GM21528 (cell line): ENCODE results near the gene AFAP1.
A peak's percentile ranks its signal among the peaks of the same experiment; 100 is the strongest.

Experiments
- ATAC-seq: cut with Tn5 transposase; IDR thresholded peaks from one replicate; pipeline ENCODE4 v1.9.1; 2021; ENCODE audit warnings: mild to moderate bottlenecking, moderate library complexity; ENCODE audit not compliant: unreplicated experiment, low FRiP score

Gene AFAP1, protein sequence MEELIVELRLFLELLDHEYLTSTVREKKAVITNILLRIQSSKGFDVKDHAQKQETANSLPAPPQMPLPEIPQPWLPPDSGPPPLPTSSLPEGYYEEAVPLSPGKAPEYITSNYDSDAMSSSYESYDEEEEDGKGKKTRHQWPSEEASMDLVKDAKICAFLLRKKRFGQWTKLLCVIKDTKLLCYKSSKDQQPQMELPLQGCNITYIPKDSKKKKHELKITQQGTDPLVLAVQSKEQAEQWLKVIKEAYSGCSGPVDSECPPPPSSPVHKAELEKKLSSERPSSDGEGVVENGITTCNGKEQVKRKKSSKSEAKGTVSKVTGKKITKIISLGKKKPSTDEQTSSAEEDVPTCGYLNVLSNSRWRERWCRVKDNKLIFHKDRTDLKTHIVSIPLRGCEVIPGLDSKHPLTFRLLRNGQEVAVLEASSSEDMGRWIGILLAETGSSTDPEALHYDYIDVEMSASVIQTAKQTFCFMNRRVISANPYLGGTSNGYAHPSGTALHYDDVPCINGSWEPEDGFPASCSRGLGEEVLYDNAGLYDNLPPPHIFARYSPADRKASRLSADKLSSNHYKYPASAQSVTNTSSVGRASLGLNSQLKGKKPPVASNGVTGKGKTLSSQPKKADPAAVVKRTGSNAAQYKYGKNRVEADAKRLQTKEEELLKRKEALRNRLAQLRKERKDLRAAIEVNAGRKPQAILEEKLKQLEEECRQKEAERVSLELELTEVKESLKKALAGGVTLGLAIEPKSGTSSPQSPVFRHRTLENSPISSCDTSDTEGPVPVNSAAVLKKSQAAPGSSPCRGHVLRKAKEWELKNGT

DNA sequence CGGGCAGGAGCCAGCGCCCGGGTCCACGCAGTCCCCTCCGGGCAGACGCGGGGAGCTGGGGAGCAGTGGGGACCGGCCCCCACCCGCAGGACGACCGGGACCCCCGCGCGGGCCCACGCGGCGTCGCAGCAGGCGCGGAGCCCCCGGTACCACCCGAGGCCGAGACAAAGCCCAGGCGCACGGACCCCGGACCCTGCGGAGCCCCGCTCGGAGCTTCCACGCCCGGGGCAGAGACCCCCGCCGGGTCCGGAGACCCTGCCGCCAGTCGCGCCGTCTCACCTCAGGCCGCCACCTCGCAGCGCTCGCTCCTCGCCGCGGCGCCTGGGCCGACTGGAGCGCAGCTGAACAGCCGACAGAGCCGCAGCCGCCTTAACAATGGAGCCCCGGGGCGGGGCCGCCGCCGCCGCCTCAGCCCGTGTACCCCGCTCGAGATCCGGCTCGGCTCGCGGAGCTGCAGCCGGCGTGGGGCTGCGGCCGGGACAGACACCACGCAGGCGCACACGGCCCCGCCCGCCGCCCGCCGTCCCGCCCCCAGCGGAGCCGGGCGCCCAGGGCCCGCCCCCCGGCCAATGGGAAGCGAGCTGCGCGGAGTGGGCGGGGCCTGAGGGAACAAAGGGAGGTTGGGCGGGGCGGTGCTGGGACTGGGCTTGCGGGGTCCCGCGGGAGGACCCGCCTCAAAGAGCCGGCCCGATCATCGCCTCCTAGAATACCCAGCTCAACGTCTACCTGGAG lies at the start of gene AFAP1:
AFAP1 (minus strand) TSS at position 485 of the 732 bp plus-strand sequence. CDS start 67,783 bp downstream, outside the sequence.
- peak; percentile 86 for ATAC-seq

DNA sequence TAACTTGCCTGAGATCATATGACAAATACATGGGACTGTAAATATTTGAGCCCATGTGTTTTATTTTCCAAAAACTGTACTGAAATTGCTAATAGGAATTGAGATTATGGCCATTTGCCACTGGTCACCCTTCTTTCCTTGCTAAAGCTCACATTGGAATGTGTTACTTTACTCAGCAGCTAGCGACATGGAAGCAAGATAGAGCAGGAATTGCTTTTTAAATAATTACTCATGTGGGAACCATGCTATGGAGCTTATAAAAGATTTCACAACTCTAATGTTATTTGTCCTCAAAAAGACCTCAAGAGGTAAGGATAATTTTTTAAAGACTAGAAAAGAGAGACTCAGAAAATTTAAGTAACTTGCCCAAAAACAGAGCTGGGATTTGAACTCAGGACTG lies 48.8 kb upstream of the AFAP1 start:
- no peak for ATAC-seq

DNA sequence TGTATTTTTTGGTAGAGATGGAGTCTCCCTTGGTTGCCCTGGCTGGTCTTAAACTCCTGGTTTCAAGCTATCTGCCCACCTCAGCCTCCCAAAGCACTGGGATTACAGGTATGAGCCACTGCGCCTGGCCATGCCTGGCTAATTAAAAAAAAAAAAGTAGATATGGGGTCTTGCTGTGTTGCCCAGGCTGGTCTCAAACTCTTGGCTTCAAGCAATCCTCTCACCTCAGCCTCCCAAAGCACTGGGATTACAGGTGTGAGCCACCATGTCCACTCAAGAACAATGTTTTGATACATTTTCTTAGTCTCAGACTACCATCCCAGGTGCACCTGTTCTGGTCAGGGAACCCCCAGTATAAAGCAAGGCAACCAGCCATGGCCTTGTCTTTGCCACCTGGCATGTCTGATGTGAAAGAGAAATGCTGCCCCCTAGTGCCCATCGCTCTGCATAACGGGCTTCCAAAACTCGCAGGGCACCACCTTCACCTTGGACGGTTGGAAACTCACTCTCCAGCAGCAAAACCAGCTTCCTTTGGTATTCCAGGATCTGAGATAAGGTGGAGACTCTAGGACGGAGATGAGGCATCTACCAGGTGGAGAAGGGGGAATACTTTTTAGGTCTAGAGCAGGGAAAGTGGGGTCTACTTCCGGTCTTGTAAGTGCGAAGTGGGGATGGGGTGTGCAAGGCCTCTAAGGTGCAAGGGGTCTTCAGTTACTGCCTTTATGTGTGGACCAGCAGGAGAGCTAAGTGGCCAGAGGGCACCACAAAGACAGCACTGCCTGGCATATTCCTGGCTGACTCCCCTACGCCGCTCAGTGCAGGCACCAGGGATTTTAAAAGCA lies 47.7 kb upstream of the AFAP1 start:
- peak; percentile 77 for ATAC-seq

DNA sequence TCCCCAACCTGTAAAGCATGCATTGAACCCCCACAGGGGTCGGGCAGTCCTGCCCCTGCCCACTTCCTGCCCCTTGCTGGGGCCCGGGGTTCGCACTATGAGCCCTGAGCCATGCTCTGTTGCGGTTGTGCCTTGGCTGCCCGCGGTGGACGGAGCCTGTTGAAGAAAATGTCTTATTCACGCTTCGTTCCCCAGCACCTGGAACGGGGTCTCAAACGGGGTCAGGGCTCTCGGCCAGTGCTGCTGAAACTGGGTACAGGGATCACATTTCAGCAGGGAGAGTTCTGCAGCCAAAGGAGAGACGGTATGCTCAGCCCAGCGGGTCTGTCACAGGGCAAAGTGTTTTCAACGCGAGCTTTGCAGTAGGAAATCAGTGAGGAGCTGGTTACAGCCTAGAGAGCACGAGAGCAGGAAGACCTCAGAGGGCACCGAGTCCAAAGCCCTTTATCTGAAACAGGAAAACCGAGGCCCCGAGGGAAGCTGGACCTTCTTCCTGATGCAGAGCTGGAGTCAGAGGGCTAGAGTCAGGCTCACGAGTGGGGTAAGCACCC lies 46.3 kb upstream of the AFAP1 start:
- no peak for ATAC-seq

DNA sequence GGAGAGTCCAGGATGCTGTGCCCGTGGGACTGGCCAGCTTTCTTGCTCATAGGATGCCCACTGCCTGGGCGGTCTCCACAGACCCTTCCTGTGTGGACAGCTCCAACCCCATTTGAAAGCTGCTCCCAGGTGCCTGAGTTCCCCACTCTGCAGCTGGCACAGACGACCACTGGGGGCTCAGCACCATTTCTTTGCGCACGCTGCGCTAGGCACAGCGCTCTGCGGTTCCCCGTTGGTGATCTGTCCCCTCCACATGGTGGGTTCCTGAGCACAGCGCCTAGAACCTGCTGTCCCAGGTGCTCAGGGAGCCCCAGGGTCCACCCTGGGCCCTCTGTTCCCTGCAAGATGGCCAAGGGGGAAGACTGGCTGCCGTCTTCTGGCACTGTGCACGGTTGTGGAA lies 45.4 kb upstream of the AFAP1 start:
- no peak for ATAC-seq

DNA sequence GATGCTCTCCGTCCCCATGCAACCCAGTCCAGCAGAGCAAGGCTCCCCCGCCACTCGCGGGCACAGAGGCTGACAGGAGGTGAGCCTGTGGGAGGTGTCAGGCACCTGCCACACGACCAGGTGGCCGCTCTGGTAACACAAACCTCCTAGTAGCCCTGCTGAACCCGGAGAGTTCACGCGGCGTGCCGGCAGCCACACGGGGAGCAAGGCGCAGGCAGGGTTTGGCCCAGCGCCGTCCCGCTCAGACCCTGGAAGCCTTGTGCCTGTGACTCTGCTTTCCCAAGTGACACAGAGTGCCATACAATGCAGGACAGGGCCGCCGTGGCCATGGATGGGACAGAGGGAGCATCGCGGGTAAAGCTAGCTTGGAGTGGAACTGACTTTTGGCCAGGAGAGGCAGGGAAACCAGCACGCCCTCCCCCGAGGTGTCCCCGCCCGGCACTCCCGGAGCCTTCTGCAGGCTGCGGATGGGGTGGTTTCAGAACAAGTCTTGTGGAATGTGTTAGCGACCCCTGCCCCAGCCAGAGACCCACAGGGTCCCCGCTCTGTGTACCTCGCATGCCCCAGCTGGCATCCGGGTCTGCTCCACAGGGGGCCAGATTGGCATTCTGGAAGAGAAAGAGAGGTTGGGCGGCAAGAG lies 44.7 kb upstream of the AFAP1 start:
- ATAC-seq: no peak

DNA sequence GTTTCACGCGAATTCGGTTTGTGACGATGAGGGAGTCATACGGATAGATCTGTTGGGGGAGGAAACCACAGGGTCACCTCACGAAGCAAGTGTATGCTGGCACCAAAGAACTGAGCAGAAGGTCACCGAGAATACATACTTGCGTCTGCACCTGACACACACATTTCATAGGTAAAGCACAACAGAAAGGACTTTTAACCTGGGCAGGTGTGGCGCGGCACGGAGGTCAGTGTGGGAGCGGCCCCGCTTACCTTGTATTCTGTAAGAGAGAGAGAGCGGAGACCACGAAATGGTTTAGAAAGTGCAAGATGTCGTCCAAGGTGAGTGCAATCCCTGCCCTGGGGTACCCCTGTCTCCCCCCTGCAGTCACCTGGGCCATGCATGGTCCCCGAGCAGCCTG lies 43.6 kb upstream of the AFAP1 start:
- ATAC-seq: no peak

DNA sequence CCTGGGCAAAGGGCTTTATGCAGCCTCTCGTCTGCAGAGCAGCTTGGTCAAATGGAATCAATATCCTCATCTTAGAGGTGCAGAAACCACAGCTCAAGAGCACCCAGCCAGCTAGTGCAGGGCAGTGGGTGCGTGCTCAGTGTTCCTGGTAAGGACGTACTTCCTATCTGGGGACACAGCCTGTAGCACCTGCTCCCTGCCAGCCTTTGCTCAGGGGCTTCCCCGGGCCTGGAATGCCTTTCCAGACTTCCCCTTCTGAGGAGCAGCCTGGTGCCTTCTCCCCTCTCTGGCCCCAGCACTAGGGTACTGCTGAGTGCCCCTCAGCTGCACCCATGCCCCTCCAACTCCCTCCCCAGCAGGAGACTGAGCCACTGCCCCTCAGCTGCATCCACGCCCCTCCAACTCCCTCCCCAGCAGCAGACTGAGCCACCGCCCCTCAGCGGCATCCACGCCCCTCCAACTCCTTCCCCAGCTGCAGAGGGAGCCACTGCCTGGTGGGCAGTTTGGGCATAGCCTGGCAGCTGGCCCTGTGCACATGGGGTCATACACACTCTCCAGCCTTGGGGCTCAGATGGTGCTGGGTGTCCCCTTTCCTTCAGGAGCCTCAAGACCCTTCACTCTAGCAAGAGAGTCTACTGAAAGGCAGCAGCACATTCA lies 42.2 kb upstream of the AFAP1 start:
- ATAC-seq: no peak

DNA sequence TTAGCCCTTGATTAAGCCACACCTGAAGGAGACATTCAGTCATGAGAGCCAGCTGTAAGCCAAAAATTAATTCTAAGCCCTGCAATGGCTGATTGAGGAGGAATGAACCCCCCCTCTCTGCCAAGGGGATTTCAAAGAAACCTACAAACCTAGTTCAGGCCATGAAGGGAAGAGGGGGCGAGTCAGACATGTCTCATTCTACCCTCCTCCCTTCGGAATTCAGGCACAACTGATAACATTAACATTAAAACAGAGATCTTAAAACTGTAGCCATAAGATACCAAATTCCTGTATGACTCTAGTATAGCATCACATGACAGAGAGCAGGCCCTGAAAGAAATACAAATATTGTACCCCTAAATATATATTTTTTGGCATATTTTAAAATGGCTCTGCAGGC lies 40.4 kb upstream of the AFAP1 start:
- ATAC-seq: no peak

DNA sequence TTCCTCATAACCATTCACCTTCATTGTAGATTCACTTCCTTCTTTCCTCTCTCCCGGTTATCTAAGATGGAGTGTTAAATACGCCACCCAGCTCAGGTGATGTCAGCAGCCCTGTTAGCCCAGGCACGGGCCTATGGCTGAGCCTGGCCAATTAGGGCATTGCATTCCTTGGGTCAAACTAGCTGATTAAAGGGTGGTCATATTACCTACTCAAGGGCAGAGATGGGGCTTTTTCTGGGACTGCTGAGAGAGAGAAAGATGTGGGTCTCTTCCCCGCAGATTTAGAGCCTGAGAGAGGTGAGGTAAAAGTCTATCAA lies 39.9 kb upstream of the AFAP1 start:
- no peak for ATAC-seq

DNA sequence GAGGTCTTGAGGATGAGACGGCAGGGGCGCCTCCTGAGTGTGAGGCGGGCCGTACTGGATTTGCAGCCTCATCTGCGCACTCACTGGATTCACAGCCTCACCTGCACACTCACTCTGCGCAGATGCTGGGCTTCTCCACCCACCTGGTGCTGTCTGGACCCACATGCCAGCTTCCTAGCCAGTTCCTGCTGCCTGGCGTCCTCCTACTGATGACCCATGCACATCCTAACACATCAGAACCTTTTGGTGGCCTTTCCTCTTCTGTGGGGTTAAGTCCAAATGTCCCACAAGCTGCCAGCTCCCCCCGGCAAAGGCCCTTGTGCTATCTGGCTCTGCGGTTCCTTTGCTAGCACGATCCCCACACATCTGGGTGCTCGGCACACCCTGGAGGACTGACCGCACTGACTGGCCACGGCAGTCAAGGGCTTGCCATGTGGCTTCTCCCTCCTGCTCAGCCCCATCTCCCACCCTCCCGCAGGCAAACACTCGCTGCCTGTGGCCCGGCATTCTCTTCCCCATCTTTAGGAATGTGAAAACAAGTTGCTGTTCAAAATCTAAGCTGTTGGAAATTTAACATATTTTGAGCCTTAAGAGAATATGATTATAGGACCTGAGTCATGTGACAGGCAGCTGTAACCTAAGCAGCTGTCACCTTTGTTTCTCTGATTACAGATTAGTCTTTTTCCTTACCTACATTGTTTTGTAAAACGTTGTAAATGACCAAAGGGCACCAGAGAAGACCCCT lies 39.4 kb upstream of the AFAP1 start:
- no peak for ATAC-seq

DNA sequence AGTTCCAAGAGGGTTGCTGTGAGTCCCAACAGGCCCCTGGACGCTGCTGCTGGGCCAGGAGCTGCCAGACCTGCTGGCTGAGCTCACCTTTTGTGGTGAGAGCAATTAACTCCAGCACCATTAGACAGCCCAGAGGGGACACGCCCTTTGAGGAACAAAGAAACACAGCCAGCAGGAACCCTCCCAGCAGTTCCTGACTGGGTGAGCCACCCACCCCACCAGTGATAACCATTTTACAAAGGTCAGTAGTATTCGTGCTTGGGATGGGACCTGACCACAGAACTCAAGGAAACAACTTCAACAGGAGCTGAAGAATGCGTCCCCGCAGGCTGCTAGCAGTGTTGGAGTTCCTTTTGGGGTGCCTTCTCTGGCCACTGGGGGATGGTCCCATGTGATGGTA lies 38.8 kb upstream of the AFAP1 start:
- no peak for ATAC-seq

DNA sequence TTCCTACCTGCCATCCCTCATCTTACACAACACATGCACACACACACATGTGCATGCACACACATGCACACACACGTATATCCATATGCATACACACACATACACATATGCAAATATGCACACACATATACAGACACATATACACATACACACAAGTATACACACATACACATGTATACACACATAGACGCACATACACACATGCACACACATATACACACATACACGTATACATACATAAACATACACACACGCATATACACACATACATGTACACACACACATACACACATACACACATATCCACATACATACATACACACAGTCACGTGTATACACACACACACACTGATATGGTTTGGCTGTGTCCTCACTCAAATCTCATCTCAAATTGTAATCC lies 37.0 kb upstream of the AFAP1 start:
- no peak for ATAC-seq

DNA sequence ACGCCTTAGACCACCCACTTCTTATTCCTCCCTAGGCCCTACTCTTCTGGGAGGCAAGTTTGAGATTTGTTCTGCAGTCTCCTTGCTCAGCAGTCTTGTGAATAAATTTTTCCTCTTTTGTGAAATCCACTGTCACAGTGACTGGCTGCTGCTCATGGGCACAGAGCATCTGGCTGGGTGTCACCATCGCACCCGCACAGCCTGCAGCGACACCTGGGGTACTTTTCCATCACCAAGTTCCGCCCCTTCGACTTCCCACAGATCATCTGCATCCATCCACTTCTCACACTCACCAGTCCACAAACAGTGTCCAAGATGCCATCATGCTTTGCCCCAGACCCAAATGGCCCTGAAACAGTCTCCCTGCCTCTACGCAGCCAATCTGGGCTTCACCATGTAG lies 36.4 kb upstream of the AFAP1 start:
- no peak for ATAC-seq

DNA sequence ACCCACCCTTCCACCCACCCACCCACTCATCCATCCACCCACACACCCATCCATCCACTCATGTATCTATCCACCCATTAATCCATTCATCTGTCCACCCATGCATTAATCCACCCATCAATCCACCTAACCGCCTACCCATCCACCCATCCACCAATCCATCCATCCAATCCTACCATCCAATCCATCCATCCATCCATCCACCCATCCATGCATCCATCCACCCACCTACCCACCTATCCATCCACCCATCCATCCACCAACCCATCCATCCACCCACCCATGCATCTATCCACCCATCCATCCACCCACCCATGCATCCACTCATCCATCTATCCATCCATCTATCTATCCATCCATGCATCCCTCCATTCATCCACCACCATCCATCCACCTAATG lies 34.8 kb upstream of the AFAP1 start:
- ATAC-seq: no peak

DNA sequence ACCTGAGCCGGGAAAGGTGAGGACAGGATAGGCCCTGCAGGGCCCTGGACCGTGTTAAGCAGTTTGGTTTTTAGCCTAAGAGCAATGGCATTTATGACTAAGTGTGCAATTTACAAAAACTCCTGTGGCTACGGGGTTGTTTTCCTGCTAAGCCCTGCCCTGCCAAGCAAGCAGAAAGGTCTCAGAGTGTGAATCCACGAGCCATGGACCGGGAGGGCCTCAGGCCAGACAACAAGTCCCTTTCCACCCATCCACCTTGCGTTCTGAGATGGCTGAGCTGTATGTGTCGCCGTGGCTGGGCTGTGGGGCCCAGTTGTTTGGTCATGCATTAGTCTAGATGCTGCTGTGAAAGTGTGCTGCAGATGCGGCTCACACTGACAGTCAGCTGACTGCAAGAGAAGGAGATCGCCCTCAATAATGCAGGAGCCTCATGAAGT lies 33.9 kb upstream of the AFAP1 start:
- ATAC-seq: no peak

DNA sequence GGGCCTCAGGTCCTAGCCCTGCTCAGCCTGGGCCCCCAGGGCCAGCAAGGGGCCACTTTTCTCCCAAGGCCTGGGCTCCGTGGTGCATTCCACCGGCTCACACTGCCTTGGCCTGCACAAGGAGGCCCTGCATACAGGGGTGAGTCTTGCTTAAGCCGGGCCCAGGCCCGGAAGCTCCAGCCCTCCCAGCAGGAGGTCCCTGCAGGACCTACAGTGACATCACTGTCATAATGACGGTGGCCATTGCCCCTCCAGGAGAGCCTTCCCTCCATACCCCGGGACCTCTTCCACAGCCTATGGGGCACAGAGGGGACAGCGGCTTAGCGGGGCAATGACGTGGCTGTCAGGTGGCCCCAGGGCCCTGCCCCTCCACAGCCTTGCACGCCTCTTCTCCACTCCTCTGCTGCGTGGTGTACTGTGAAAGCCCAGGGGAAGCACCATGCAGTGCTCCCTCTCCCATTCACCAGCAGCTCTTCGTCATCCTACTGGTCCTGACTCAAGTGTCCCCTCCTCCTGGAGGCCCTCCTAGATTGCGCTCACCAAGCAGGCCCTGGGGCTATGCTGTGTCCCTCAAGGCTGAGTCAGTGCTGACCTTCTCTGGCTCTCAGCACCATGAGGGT lies 32.3 kb upstream of the AFAP1 start:
- ATAC-seq: no peak

DNA sequence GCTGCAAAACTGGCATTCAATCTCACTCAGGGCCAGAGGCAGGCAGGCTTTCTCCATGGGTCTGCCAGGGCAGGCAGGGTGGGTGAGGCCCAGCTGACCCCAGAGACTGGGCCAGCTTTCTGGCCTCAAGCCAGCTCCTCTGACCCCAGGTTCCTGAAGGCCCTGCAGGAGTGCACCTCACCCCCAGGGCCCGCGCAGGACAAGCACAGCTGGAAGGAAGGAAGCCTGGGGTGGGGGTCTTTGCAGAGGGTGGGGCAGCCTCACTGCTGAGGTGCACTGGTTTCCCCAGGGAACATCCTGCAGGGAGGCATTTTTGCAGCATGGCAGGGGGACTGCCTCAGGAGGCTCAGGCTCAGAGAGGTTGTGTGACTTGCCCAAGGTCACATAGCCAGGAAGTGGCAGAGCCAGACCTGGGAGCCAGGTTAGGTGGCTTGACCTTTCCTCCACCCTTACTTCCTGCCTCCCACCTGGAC lies 31.5 kb upstream of the AFAP1 start:
- ATAC-seq: no peak
